ENCODE results near the gene HDAC7.

Gene HDAC7

DNA sequence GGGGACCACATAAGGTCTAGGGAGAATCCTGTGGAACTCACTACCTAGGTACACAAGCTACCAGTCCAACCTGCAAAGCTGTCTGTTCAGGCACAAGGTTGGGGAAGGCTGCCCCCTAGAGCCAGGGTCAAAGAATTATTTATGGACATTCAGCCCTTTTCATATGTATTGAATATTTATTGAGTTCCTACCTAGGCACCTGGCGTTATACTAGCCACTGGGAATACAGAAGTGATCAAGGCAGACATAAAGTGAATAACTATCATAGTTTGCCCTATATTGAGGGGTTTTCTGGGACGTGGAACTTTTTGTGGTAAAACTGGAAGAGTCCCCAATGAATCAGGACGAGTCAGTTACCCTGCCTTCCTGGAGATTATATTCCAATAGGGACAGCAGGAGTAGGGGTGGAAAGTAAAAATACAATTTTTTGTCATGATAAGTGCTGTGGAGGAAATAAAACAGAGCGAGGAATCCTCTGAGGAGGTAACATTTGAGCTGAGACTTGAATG, 52.4 kb downstream of the HDAC7 start:
- TF ChIP-seq CTCF (IDR thresholded peaks at IDR 0.05) (peak; percentile 92), ZFX (IDR thresholded peaks at IDR 0.05; ENCODE audit: borderline replicate concordance) (no peak)
- no peak overlapping the region for H3K27ac ChIP-seq

DNA sequence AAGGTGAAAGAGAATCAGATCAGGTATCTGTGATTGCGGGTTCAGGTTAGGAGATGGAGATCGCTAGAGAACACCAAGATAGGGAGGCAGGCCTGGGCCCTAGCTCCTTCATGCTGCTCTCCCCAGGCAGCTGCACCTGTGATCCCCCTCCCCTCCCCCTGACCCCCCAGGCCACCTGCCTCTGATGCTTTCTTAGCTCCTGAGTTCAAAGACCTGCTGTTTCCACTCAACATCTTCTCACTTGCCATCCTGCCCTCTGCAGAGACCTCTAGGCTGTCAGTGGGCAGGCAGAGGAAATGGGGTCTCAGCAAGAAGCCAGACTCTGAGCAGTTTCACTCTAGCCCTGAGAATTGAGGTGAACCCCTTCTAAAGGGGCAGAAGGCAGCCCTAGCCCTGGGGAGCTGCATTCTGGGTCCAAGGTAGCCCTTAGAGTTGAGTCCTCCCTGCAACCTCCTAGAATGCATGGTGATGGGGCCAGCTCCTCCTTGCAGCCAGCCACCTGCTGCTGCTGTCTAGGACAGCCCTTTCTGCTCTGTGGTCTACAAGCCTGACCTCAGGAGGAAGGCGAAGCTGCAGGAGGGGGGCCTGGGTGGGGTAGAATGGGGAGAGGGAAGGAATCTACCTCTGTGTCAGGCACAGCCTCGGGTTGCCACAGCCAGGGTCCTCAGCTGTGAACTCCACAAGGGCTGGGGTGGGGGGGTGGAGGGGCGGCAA, 53.0 kb downstream of the HDAC7 start:
- no peak for TF ChIP-seq ZFX (IDR thresholded peaks at IDR 0.05; ENCODE audit: borderline replicate concordance)
- TF ChIP-seq CTCF (IDR thresholded peaks at IDR 0.05), result no peak

GRCh38 chr12:47763481-47764346, 56.0 kb downstream of the HDAC7 start:
- TF ChIP-seq ZFX (IDR thresholded peaks at IDR 0.05; ENCODE audit: borderline replicate concordance) (no peak), CTCF (IDR thresholded peaks at IDR 0.05) (no peak)

More for the DNA sequence above, 53.0 kb downstream of the HDAC7 start:
- no peak overlapping the region for H3K27ac ChIP-seq

DNA sequence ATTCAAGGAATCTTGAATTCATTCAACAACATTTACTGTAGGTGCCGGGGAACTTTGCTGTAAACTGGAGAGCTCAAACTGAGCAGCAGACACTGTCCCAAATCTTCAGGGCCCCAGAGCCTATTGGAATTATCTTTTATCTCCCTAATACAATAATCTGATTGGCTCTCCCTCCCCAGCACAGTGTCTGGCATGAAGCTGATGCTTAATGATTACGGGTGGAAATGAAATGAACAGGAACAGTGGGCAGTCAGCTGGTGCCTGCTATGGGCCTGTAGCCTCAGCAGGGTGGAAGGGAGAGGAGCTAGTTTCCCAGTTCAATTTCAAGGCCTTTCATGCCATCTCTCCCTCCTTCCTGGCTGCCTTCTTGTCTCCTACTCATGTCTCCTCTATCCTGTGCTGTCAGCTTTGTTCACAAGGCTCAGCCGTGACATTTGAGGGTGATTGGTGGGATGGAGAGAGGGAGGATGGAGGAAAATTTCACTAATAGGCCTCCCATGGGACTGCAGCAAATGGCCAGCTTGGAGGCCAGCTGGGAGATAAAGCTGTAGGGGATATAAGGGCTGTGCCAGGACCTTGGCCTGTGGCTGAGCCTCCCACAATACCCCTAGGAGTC, 56.7 kb downstream of the HDAC7 start:
- no peak for TF ChIP-seq ZFX (IDR thresholded peaks at IDR 0.05; ENCODE audit: borderline replicate concordance)
- no peak for TF ChIP-seq CTCF (IDR thresholded peaks at IDR 0.05)
- H3K27ac ChIP-seq, result no peak overlapping the region

More at GRCh38 chr12:47763481-47764346, 56.0 kb downstream of the HDAC7 start:
- no peak overlapping the region for H3K27ac ChIP-seq

- TF ChIP-seq CTCF (IDR thresholded peaks at IDR 0.05), result peak; percentile 79
- no peak for TF ChIP-seq ZFX (IDR thresholded peaks at IDR 0.05; ENCODE audit: borderline replicate concordance)
- peak within 1 kb of the TSS; percentile 51 for H3K27ac ChIP-seq
Observed at GRCh38 chr12:47758834-47759690, 60.6 kb downstream of the HDAC7 start, which contains the start of gene RAPGEF3. TSS of gene RAPGEF3 (minus strand) at chr12:47758880. CDS start at chr12:47758556, 324 bp downstream.

- TF ChIP-seq ZFX (IDR thresholded peaks at IDR 0.05; ENCODE audit: borderline replicate concordance), result no peak
- no peak for TF ChIP-seq CTCF (IDR thresholded peaks at IDR 0.05)
- H3K27ac ChIP-seq, result peak overlapping the region; percentile 51
Observed at GRCh38 chr12:47758584-47758833, 61.2 kb downstream of the HDAC7 start.
